Neural progenitor cell (in vitro differentiated cells): ENCODE results near the gene GSE1. TPM values are rescaled to one million over a fixed set of nuclear protein-coding genes. Genes with fewer than 3 reads are reported as not detected.

ENCODE experiments used
- DNase-seq: peaks from one replicate; pipeline ENCODE4 v3.0.0-alpha.2; 2016; ENCODE audit warnings: low spot score
- H2AFZ ChIP-seq: fragments of 200-600 bp; sonication (generic); replicated peaks from 2 replicates; pipeline ENCODE4 v1.6.1; 2016; ENCODE audit warnings: antibody characterized with exemption
- H3F3A ChIP-seq: fragments of 200-600 bp; sonication (generic); 2 replicates; pipeline ENCODE4 v1.6.1; 2016; ENCODE audit warnings: antibody characterized with exemption, low read depth
- H3K27ac ChIP-seq: fragments of 200-600 bp; sonication (generic); 2 replicates; pipeline ENCODE4 v1.5.1; 2016; ENCODE audit warnings: mild to moderate bottlenecking
- H3K27me3 ChIP-seq: fragments of 200-600 bp; sonication (generic); 2 replicates; pipeline ENCODE4 v1.6.1; 2016; ENCODE audit warnings: mild to moderate bottlenecking, moderate library complexity
- H3K36me3 ChIP-seq: fragments of 200-600 bp; sonication (generic); 2 replicates; pipeline ENCODE4 v1.5.1; 2016
- H3K4me1 ChIP-seq: fragments of 200-600 bp; sonication (generic); 2 replicates; pipeline ENCODE4 v1.6.1; 2016; ENCODE audit warnings: mixed run types
- H3K4me2 ChIP-seq: fragments of 200-600 bp; sonication (generic); 2 replicates; pipeline ENCODE4 v1.6.1; 2016
- H3K4me3 ChIP-seq: fragments of 200-600 bp; sonication (generic); 2 replicates; pipeline ENCODE4 v1.5.1; 2016
- H3K79me2 ChIP-seq: fragments of 200-600 bp; sonication (generic); 2 replicates; pipeline ENCODE4 v1.6.1; 2016; ENCODE audit warnings: low read depth
- H3K9ac ChIP-seq: fragments of 200-600 bp; sonication (generic); 2 replicates; pipeline ENCODE4 v1.6.1; 2016
- H3K9me3 ChIP-seq: fragments of 200-600 bp; sonication (generic); 2 replicates; pipeline ENCODE4 v1.5.1; 2016; ENCODE audit warnings: low read depth
- H4K20me1 ChIP-seq: fragments of 200-600 bp; sonication (generic); 2 replicates; pipeline ENCODE4 v1.6.1; 2016; ENCODE audit warnings: low read depth
- H3K27ac Mint-ChIP-seq: 3 replicates; pipeline ENCODE4 v1.8.0; 2021; ENCODE audit warnings: mixed read lengths
- H3K27me3 Mint-ChIP-seq: 2 replicates; pipeline ENCODE4 v1.8.0; 2022; ENCODE audit warnings: low read depth, mild to moderate bottlenecking, inconsistent platforms, moderate library complexity, mixed read lengths; ENCODE audit not compliant: insufficient read depth
- H3K36me3 Mint-ChIP-seq: 3 replicates; pipeline ENCODE4 v1.8.0; 2021; ENCODE audit warnings: mixed read lengths
- H3K4me1 Mint-ChIP-seq: 3 replicates; pipeline ENCODE4 v1.8.0; 2021; ENCODE audit warnings: mixed read lengths
- H3K4me3 Mint-ChIP-seq: 3 replicates; pipeline ENCODE4 v1.8.0; 2021; ENCODE audit warnings: mild to moderate bottlenecking, moderate library complexity, mixed read lengths
- H3K9me3 Mint-ChIP-seq: 3 replicates; pipeline ENCODE4 v1.8.0; 2020; ENCODE audit warnings: mixed read lengths
- EZH2 ChIP-seq: fragments of 200-600 bp; sonication (generic); IDR thresholded peaks from 2 replicates; pipeline ENCODE4 v1.6.1; 2017; ENCODE audit warnings: antibody characterized with exemption, mild to moderate bottlenecking, moderate library complexity
- EZH2phosphoT487 ChIP-seq: fragments of 200-600 bp; sonication (generic); IDR thresholded peaks from 2 replicates; pipeline ENCODE4 v1.6.1; 2017; ENCODE audit warnings: antibody characterized with exemption
- total RNA-seq: library from RNA; depleted of rRNA; stranded (reverse); fragments of >200 nt; gene quantifications from 2 replicates; pipeline ENCODE4 v1.2.3, GENCODE V29; 2015; ENCODE audit warnings: low replicate concordance
- TF ChIP-seq, protein P1 (sequence below): fragments of 200-600 bp; sonication (generic); IDR thresholded peaks from 2 replicates; pipeline ENCODE4 v1.5.1; 2017; ENCODE audit warnings: antibody characterized with exemption, mild to moderate bottlenecking

Gene GSE1
- total RNA-seq, 1 donor from 2014 or later, result 7.7 TPM

DNA sequence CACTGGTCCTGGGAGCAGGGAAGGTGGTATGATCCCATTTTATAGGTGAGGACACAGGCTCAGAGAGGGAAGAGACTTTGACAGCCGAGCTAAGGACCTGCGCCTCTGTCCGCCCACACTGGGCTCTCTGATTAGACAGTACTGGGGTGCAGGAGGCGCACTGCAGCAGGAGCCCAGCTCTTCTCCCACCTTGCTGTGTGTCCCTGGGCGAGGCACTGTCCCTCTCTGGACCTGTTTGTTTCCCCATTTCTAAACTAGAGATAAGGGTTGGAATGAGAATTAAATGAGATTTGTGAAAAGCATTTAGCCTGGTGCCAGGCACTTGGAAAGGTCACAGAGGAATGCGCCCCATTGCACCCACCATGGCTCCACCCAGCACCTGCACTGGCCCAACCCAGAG lies 95.2 kb downstream of the GSE1 start:
- no peak overlapping the region for H3K27ac ChIP-seq
- H3K4me3 Mint-ChIP-seq, result no peak overlapping the region
- TF ChIP-seq, protein P1, sequence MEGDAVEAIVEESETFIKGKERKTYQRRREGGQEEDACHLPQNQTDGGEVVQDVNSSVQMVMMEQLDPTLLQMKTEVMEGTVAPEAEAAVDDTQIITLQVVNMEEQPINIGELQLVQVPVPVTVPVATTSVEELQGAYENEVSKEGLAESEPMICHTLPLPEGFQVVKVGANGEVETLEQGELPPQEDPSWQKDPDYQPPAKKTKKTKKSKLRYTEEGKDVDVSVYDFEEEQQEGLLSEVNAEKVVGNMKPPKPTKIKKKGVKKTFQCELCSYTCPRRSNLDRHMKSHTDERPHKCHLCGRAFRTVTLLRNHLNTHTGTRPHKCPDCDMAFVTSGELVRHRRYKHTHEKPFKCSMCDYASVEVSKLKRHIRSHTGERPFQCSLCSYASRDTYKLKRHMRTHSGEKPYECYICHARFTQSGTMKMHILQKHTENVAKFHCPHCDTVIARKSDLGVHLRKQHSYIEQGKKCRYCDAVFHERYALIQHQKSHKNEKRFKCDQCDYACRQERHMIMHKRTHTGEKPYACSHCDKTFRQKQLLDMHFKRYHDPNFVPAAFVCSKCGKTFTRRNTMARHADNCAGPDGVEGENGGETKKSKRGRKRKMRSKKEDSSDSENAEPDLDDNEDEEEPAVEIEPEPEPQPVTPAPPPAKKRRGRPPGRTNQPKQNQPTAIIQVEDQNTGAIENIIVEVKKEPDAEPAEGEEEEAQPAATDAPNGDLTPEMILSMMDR, result no peak
- TF ChIP-seq EZH2phosphoT487 (no peak), EZH2 (no peak)
- H3K4me1 Mint-ChIP-seq, result peaks cover 4% of the 10 kb centered on the region
- H2AFZ ChIP-seq, result no peak overlapping the region
- no peaks in the 10 kb centered on the region for H3K27me3 ChIP-seq
- DNase-seq, result no peak
- H3K9me3 ChIP-seq, result no peaks in the 10 kb centered on the region
- H3K4me1 ChIP-seq, result peaks cover 8% of the 10 kb centered on the region
- H3K27ac Mint-ChIP-seq, result no peak overlapping the region
- H3K79me2 ChIP-seq, result no peaks in the 10 kb centered on the region
- H3K36me3 ChIP-seq, result no peaks in the 10 kb centered on the region
- no peak overlapping the region for H3K9ac ChIP-seq
- H3K27me3 Mint-ChIP-seq, result peaks cover 8% of the 10 kb centered on the region
- no peaks in the 10 kb centered on the region for H3F3A ChIP-seq
- H3K4me3 ChIP-seq, result no peak overlapping the region
- H3K4me2 ChIP-seq, result no peak overlapping the region
- no peaks in the 10 kb centered on the region for H3K36me3 Mint-ChIP-seq
- H4K20me1 ChIP-seq, result no peaks in the 10 kb centered on the region
- peaks cover 3% of the 10 kb centered on the region for H3K9me3 Mint-ChIP-seq

DNA sequence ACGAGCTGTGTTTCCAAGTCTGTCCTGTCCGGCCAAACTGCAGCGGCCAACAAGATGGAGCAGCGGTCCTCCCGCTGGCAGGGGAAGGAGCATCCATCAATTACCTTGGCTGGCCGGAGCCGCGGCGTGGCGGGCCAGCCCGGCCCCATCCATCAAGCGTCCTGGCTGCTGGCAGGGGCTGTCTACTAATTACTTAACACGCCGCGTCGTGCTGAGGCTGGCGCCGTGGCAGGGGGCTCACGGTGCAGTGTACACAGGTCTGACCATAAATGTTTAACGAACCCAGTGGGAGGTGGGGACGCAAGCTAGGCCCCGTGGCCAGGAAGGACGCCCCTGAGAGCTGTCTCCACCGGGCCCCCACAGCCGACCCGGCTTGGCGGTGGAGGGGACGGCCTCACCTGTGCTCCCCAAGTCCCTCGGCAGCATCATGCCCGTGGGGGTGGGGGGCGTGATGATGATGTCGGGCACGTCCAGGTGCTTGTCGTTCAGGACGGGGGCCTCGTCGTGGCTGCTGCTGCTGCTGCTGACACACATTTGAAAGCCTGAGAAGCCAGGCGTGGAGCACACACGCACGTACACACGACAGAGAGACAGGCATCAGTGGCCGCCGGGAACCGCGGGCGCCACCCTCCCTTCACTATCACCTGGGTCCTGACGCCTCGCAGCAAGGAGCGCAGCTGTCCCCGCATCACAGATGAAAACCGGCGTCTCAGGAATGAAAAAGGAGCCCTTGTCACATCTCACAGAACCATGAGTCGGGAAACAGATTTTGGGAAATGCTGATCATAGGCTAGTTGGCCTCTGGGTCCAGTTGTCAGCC lies 96.9 kb downstream of the GSE1 start:
- no peak overlapping the region for H2AFZ ChIP-seq
- Mint-ChIP-seq H3K9me3 (peaks cover 3% of the 10 kb centered on the region), H3K4me3 (no peak overlapping the region), H3K27me3 (peaks cover 12% of the 10 kb centered on the region), H3K36me3 (no peaks in the 10 kb centered on the region), H3K4me1 (peaks cover 5% of the 10 kb centered on the region), H3K27ac (no peak overlapping the region)
- no peaks in the 10 kb centered on the region for H4K20me1 ChIP-seq
- H3K36me3 ChIP-seq, result no peaks in the 10 kb centered on the region
- H3K4me1 ChIP-seq, result peaks cover 8% of the 10 kb centered on the region
- peaks cover 5% of the 10 kb centered on the region for H3F3A ChIP-seq
- H3K4me2 ChIP-seq, result no peak overlapping the region
- peaks cover under 1% of the 10 kb centered on the region for H3K27me3 ChIP-seq
- H3K79me2 ChIP-seq, result no peaks in the 10 kb centered on the region
- H3K9me3 ChIP-seq, result no peaks in the 10 kb centered on the region
- no peak overlapping the region for H3K27ac ChIP-seq
- no peak overlapping the region for H3K9ac ChIP-seq
- TF ChIP-seq EZH2 (no peak), EZH2phosphoT487 (no peak)
- TF ChIP-seq, protein P1, result no peak
- DNase-seq, result no peak
- no peak overlapping the region for H3K4me3 ChIP-seq

DNA sequence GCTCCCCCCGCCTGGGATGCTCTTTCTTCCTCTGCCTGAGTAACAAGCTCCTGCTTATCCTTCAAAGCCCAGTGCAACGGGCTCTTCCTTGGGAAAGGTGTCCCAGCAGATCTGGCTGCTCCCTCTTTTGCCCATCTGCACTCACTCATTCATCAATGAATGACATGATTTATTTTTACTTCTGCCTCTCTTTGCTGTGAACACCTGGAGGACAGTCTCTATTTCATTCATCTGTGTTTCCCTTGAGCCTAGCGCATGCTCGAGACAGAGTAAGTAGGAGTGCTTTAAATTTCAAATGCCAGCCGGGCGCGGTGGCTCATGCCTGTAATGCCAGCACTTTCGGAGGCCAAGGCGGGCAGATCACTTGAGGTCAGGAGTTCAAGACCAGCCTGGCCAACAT lies 97.6 kb downstream of the GSE1 start:
- Histone ChIP-seq H3K9ac (no peak overlapping the region), H3K27ac (no peak overlapping the region), H3K27me3 (peaks cover 8% of the 10 kb centered on the region), H3K79me2 (no peaks in the 10 kb centered on the region), H4K20me1 (no peaks in the 10 kb centered on the region), H3K36me3 (no peaks in the 10 kb centered on the region), H3K9me3 (no peaks in the 10 kb centered on the region), H3K4me2 (no peak overlapping the region), H3F3A (peaks cover 12% of the 10 kb centered on the region), H3K4me3 (no peak overlapping the region), H3K4me1 (peaks cover 15% of the 10 kb centered on the region), H2AFZ (no peak overlapping the region)
- TF ChIP-seq EZH2phosphoT487 (no peak), EZH2 (no peak)
- TF ChIP-seq, protein P1, result no peak
- Mint-ChIP-seq H3K27ac (no peak overlapping the region), H3K4me1 (peaks cover 12% of the 10 kb centered on the region), H3K27me3 (peaks cover 14% of the 10 kb centered on the region), H3K4me3 (no peak overlapping the region), H3K36me3 (no peaks in the 10 kb centered on the region), H3K9me3 (peaks cover 3% of the 10 kb centered on the region)
- no peak for DNase-seq
